Cerebellar nuclear complex (tissue), 1 donor: ENCODE measurements around the gene ZDHHC14.
"Not testable (repeated sequence)": the region's sequence is repeated elsewhere in the genome, so short reads cannot be mapped to it uniquely, and the experiment has no call there.

Source experiments
- DNase-seq, 2 experiments: peaks; one replicate each; lab custom pipeline; 2025; lab: John Stamatoyannopoulos, UW

The ZDHHC14 gene

GRCh38 chr6:157552820-157553485 is 172.0 kb downstream of the ZDHHC14 start:
- no peak for DNase-seq

- DNase-seq: no peak
These were observed 173.8 kb downstream of the ZDHHC14 start for GRCh38 chr6:157554747-157555146.

- DNase-seq: no peak
These were observed 174.6 kb downstream of the ZDHHC14 start for GRCh38 chr6:157555455-157556143.

- DNase-seq: no peak
These were observed 175.2 kb downstream of the ZDHHC14 start for GRCh38 chr6:157556144-157556645.

GRCh38 chr6:157556671-157557430 is 175.9 kb downstream of the ZDHHC14 start:
- DNase-seq: peak; percentile 25 to 77

GRCh38 chr6:157557559-157557958 is 176.6 kb downstream of the ZDHHC14 start:
- DNase-seq: no peak

GRCh38 chr6:157558049-157558448 is 177.1 kb downstream of the ZDHHC14 start:
- no peak for DNase-seq

- no peak for DNase-seq
These were observed 177.7 kb downstream of the ZDHHC14 start for GRCh38 chr6:157558487-157559200.

- DNase-seq: no peak
These were observed 178.3 kb downstream of the ZDHHC14 start for GRCh38 chr6:157559201-157559756.

- DNase-seq: not testable (repeated sequence)
These were observed 179.1 kb downstream of the ZDHHC14 start for GRCh38 chr6:157560063-157560462.

- no peak for DNase-seq
These were observed 179.9 kb downstream of the ZDHHC14 start for GRCh38 chr6:157560691-157561413.

GRCh38 chr6:157561414-157561790 is 180.4 kb downstream of the ZDHHC14 start:
- no peak for DNase-seq

- DNase-seq: no peak
These were observed 181.2 kb downstream of the ZDHHC14 start for GRCh38 chr6:157561929-157562810.

- no peak for DNase-seq
These were observed 182.0 kb downstream of the ZDHHC14 start for GRCh38 chr6:157562997-157563396.

- no peak for DNase-seq
These were observed 182.8 kb downstream of the ZDHHC14 start for GRCh38 chr6:157563611-157564284.

- DNase-seq: no peak
These were observed 187.7 kb downstream of the ZDHHC14 start for GRCh38 chr6:157568702-157569101.

GRCh38 chr6:157569543-157569942 is 188.6 kb downstream of the ZDHHC14 start:
- no peak for DNase-seq

- DNase-seq: no peak
These were observed 189.1 kb downstream of the ZDHHC14 start for GRCh38 chr6:157570104-157570503.

GRCh38 chr6:157570752-157571151 is 189.8 kb downstream of the ZDHHC14 start:
- DNase-seq: no peak
